Fibroblast of skin of right quadriceps (primary cell): ENCODE measurements around the gene OR5P2.
"Not testable (repeated sequence)": the region's sequence is repeated elsewhere in the genome, so short reads cannot be mapped to it uniquely, and the experiment has no call there.

ENCODE experiments used
- DNase-seq: peaks from one replicate; pipeline ENCODE4 v3.0.0-alpha.2; 2013

OR5P2 gene

GRCh38 chr11:7796842-7797241 is at the start of gene OR5P2:
TSS of gene OR5P2 (minus strand) at chr11:7796942. CDS start at chr11:7796942, 0 bp downstream.
- no peak for DNase-seq

DNA sequence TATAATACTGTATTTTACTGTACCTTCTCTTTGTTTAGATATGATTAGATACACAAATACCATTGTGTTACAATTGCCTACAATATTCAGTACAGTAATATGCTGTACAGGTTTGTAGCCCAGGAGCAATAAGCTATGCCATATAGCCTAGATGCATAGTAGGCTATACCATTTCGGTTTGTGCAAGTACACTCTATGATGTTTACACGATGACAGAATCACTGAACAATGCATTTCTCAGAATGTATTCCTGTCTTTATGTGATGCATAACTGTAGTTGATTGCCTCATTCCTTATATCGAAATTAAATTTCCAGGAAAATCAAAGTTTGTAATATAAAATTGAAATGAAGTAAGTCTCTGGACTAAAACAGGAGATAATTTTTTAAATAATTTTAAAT is 49.3 kb upstream of the OR5P2 start:
- DNase-seq = no peak

DNA sequence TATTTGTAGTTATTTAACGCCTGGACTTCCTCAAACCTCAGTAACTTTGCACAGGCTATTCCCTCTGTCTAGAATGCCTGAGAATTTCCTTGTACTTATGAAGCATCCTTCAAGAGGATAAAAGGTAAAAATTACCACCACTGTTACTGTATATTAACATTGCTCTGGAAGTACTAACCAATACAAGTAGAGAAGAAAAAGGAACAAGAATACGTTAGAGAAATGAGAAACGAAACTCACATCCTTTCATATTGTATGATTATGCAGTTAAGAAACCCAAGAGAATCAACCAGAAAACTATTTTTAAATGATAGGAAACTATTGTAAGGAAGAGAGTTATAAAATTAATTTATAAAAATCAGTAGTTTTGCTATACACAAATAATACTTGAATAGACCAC is 48.2 kb upstream of the OR5P2 start:
- DNase-seq = no peak

GRCh38 chr11:7844521-7844920 is 47.8 kb upstream of the OR5P2 start:
- DNase-seq = no peak

GRCh38 chr11:7840578-7840977 is 43.8 kb upstream of the OR5P2 start:
- no peak for DNase-seq

GRCh38 chr11:7833527-7833926 is 36.8 kb upstream of the OR5P2 start:
- DNase-seq = no peak

DNA sequence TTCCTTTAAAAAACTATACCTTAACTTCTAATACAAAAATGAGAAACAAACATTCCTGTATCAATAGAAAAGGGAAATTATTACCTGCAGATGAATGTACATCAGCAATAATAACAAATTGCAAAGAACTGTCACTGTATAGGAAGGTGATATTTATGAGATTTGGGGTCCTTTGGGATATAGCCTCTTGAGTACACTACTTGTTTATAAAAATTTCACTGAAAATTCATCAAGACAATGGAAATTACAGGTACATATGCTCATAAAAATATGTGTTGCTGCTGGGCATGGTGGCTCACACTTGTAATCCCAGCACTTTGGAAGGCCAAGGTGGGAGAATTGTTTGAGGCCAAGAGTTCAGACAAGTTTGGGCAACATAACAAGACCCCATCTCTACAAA is 34.0 kb upstream of the OR5P2 start, which contains the start of gene OR5P3:
TSS of gene OR5P3 (minus strand) at position 101 of the 400 bp plus-strand sequence.
- DNase-seq = no peak

GRCh38 chr11:7826324-7826723 is 29.6 kb upstream of the OR5P2 start:
- DNase-seq = no peak

- DNase-seq = not testable (repeated sequence)
These were observed 23.7 kb upstream of the OR5P2 start for GRCh38 chr11:7820417-7820816.

GRCh38 chr11:7814897-7815296 is 18.2 kb upstream of the OR5P2 start:
- not testable (repeated sequence) for DNase-seq

DNA sequence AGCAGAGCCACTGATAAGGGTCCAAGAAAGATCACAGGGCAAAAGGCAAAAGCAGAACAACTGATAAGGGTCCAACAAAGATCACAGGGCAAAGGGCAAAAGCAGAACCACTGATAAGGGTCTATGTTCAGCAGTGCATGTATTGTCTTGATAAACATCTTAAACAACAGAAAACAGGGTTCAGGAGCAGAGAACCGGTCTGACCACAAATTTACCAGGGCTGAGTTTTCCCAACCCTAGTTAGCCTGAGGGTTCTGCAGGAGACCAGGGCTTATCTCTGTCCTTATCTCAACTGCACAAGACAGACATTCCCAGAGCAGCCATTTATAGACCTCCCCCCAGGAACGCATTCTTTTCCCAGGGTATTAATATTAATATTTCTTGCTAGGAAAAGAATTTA is 13.6 kb upstream of the OR5P2 start:
- DNase-seq = not testable (repeated sequence)

DNA sequence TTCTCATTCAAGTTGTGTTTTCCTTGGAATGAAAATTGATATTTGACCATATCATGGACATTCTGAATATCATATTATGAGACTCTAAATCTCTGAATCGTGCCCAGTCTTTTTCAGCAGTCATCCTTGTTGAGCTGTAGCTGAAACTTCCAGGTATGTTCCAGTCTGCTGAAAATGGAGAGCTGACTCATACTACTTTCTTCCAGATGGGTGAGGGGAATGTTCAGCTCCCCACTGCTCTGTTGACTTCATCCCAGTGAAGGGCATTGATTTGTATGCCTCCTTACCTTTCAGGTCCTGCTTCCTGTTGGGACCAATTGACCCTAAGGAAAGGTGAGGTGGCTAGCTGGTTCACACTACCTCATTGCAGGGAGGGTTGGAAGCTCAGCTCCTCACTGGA is 3.5 kb downstream of the OR5P2 start:
- no peak for DNase-seq

DNA sequence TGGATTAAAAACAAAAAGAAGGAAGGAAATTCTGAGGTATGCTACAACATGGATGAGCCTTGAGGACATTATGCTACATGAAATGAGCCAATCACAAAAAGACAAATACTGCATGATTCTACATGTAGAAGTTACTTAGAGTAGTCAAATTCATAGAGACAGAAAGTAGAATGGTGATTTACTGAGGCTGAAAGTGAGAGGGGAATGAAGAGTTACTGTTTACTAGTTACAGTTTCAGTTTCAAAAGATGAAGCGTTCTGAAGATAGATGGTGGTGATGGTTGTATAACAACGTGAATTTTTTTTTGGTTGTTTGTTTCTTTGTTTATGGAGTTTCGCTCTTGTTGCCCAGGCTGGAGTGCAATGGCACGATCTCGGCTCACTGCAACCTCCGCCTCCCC is 9.5 kb downstream of the OR5P2 start:
- DNase-seq = no peak

GRCh38 chr11:7775689-7776088 is 21.1 kb downstream of the OR5P2 start:
- DNase-seq = no peak

DNA sequence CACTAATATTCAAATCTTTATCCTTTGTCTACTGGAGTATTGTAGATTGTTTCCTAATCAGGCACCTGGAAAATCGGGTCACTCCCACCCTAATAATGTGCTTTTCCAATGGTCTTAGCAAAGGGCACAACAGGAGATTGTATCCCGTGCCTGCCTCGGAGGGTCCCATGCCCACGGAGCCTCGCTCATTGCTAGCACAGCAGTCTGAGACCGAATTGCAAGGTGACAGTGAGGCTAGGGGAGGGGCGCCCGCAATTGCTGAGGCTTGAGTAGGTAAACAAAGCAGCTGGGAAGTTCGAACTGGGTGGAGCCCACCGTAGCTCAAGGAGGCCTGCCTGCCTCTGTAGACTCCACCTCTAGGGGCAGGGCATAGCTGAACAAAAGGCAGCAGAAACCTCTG is 32.4 kb downstream of the OR5P2 start:
- not testable (repeated sequence) for DNase-seq

DNA sequence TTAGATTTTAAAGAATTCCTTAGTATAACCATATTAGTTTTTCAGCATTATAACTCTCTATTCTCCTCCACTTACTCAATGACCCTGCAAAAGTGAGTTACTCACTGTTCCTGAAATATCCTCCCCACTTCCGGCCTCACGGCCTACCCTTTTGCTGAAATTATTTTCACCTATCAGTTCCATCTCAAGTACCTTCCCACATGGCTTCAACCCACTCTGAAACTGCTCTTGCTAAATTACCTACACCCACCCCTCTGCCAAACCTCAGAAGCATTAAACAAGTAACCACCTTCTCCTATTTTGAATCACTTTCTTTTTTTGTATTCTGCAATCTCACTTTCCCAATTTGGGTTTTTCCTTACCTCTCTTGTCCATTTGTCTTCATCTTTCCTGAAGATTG is 37.7 kb downstream of the OR5P2 start:
- no peak for DNase-seq

GRCh38 chr11:7749456-7749855 is 47.3 kb downstream of the OR5P2 start:
- DNase-seq = no peak
